DND-41 (cell line): ENCODE measurements around the gene FAM135A.
A peak's percentile ranks its signal among the peaks of the same experiment; 100 is the strongest.

Source experiments
- ATAC-seq: fragments of 200-7000 bp; cut with Tn5 transposase; 3 replicates; pipeline ENCODE4 v1.9.1; 2021; ENCODE audit warnings: low read depth; ENCODE audit not compliant: insufficient read depth
- DNase-seq: peaks from one replicate; pipeline ENCODE4 v3.0.0-alpha.2; 2020
- H2AFZ ChIP-seq: 2 replicates; pipeline ENCODE4 v1.6.0; 2012; ENCODE audit warnings: low read depth, low read length
- H3K27ac ChIP-seq: 2 replicates; pipeline ENCODE4 v1.5.1; 2012; ENCODE audit warnings: low read length, inconsistent platforms
- H3K27me3 ChIP-seq: fragments of 200-600 bp; sonication (generic); 2 replicates; pipeline ENCODE4 v1.6.0; 2012; ENCODE audit warnings: low read length, mild to moderate bottlenecking, inconsistent platforms; ENCODE audit not compliant: insufficient read depth, poor library complexity
- H3K36me3 ChIP-seq: 2 replicates; pipeline ENCODE4 v1.5.1; 2012; ENCODE audit warnings: low read length, inconsistent platforms; ENCODE audit not compliant: insufficient read depth
- H3K4me1 ChIP-seq: 2 replicates; pipeline ENCODE4 v1.5.1; 2012; ENCODE audit warnings: mild to moderate bottlenecking, low read length; ENCODE audit not compliant: insufficient read depth
- H3K4me2 ChIP-seq: 2 replicates; pipeline ENCODE4 v1.6.0; 2012; ENCODE audit warnings: mild to moderate bottlenecking, moderate library complexity, low read length, inconsistent platforms; ENCODE audit not compliant: insufficient read depth
- H3K4me3 ChIP-seq, 2 experiments: fragments of 200-600 bp in 1 of 2; shearing (Covaris generic) in 1 of 2; 2 replicates each; pipeline ENCODE4 v1.5.1; 2012 to 2016; ENCODE audit warnings: inconsistent platforms in 2 of 2, low read length in 2 of 2, mild to moderate bottlenecking in 2 of 2, low read depth in 1 of 2, moderate library complexity in 1 of 2
- H3K79me2 ChIP-seq: 2 replicates; pipeline ENCODE4 v1.6.0; 2012; ENCODE audit warnings: low read length, inconsistent platforms; ENCODE audit not compliant: insufficient read depth
- H3K9ac ChIP-seq: 2 replicates; pipeline ENCODE4 v1.6.0; 2012; ENCODE audit warnings: low read depth, mild to moderate bottlenecking, inconsistent platforms, low read length, moderate library complexity
- H3K9me3 ChIP-seq: 2 replicates; pipeline ENCODE4 v1.5.1; 2012; ENCODE audit warnings: low read length, moderate library complexity, mild to moderate bottlenecking, inconsistent platforms; ENCODE audit not compliant: insufficient read depth, severe bottlenecking
- H4K20me1 ChIP-seq: 2 replicates; pipeline ENCODE4 v1.6.0; 2012; ENCODE audit warnings: low read length; ENCODE audit not compliant: insufficient read depth
- CTCF ChIP-seq: IDR thresholded peaks from 2 replicates; pipeline ENCODE4 v1.5.1; 2012; ENCODE audit warnings: borderline replicate concordance, low read length, moderate library complexity, mild to moderate bottlenecking; ENCODE audit not compliant: poor library complexity, severe bottlenecking; ENCODE audit errors: extremely low read depth
- EZH2 ChIP-seq: IDR thresholded peaks from 3 replicates; pipeline ENCODE4 v1.6.1; 2012; ENCODE audit warnings: borderline replicate concordance, low read depth, mild to moderate bottlenecking, moderate library complexity, low read length, inconsistent platforms; ENCODE audit not compliant: severe bottlenecking

FAM135A gene

GRCh38 chr6:70538376-70538775, 125.1 kb downstream of the FAM135A start:
- DNase-seq (no peak), ATAC-seq (no peak)
- no peaks in the 10 kb centered on the region for H3K36me3 ChIP-seq
- H3K4me3 ChIP-seq = no peak overlapping the region
- no peaks in the 10 kb centered on the region for H3K79me2 ChIP-seq
- TF ChIP-seq CTCF = no peak
- no peak for TF ChIP-seq EZH2
- no peaks in the 10 kb centered on the region for H3K9me3 ChIP-seq
- H3K4me2 ChIP-seq = no peak overlapping the region
- H3K27me3 ChIP-seq = no peaks in the 10 kb centered on the region
- no peaks in the 10 kb centered on the region for H3K4me1 ChIP-seq
- no peak overlapping the region for H2AFZ ChIP-seq
- no peak overlapping the region for H3K27ac ChIP-seq
- no peak overlapping the region for H3K9ac ChIP-seq
- no peaks in the 10 kb centered on the region for H4K20me1 ChIP-seq

- TF ChIP-seq EZH2 = no peak
- TF ChIP-seq CTCF = peak; percentile 53
- H3K79me2 ChIP-seq = no peaks in the 10 kb centered on the region
- no peaks in the 10 kb centered on the region for H4K20me1 ChIP-seq
- no peak overlapping the region for H3K27ac ChIP-seq
- H3K27me3 ChIP-seq = no peaks in the 10 kb centered on the region
- H2AFZ ChIP-seq = no peak overlapping the region
- no peaks in the 10 kb centered on the region for H3K4me1 ChIP-seq
- H3K9me3 ChIP-seq = no peaks in the 10 kb centered on the region
- ATAC-seq (peak; percentile 48; the same call in 2 of the 3 replicates), DNase-seq (no peak)
- no peak overlapping the region for H3K4me3 ChIP-seq
- H3K36me3 ChIP-seq = no peaks in the 10 kb centered on the region
- H3K9ac ChIP-seq = no peak overlapping the region
- H3K4me2 ChIP-seq = no peak overlapping the region
Measured at GRCh38 chr6:70547313-70547712, 134.0 kb downstream of the FAM135A start.

- no peaks in the 10 kb centered on the region for H3K36me3 ChIP-seq
- no peak overlapping the region for H3K4me2 ChIP-seq
- H2AFZ ChIP-seq = no peak overlapping the region
- no peak overlapping the region for H3K4me3 ChIP-seq
- no peaks in the 10 kb centered on the region for H3K4me1 ChIP-seq
- H3K9me3 ChIP-seq = no peaks in the 10 kb centered on the region
- no peaks in the 10 kb centered on the region for H3K27me3 ChIP-seq
- H3K79me2 ChIP-seq = no peaks in the 10 kb centered on the region
- ATAC-seq (no peak), DNase-seq (no peak)
- TF ChIP-seq CTCF = no peak
- TF ChIP-seq EZH2 = no peak
- no peaks in the 10 kb centered on the region for H4K20me1 ChIP-seq
- no peak overlapping the region for H3K27ac ChIP-seq
- no peak overlapping the region for H3K9ac ChIP-seq
Measured at GRCh38 chr6:70547905-70548304, 134.6 kb downstream of the FAM135A start.

- no peaks in the 10 kb centered on the region for H3K4me1 ChIP-seq
- H3K79me2 ChIP-seq = no peaks in the 10 kb centered on the region
- H3K4me2 ChIP-seq = no peak overlapping the region
- no peak for TF ChIP-seq EZH2
- TF ChIP-seq CTCF = no peak
- no peak for ATAC-seq
- DNase-seq = no peak
- H3K27ac ChIP-seq = no peak overlapping the region
- no peaks in the 10 kb centered on the region for H3K36me3 ChIP-seq
- no peak overlapping the region for H3K4me3 ChIP-seq
- H3K27me3 ChIP-seq = no peaks in the 10 kb centered on the region
- no peak overlapping the region for H3K9ac ChIP-seq
- H3K9me3 ChIP-seq = no peaks in the 10 kb centered on the region
- H4K20me1 ChIP-seq = no peaks in the 10 kb centered on the region
- no peak overlapping the region for H2AFZ ChIP-seq
Measured at GRCh38 chr6:70549327-70549726, 136.0 kb downstream of the FAM135A start.
